A673 (cell line): ENCODE results near the gene SPRING1.

ENCODE experiments used
- EZH2 ChIP-seq: fragments of 200-600 bp; sonication (generic); IDR thresholded peaks from 2 replicates; pipeline ENCODE4 v1.6.1; 2017; ENCODE audit warnings: borderline replicate concordance, low read depth, mild to moderate bottlenecking, mixed read lengths, antibody characterized with exemption, low read length; ENCODE audit not compliant: poor library complexity, severe bottlenecking
- TF ChIP-seq, protein P1 (sequence below): fragments of 300-800, 200-600 bp; sonication (generic); conservative IDR thresholded peaks from 2 replicates; pipeline ENCODE4 v1.5.1; 2017; ENCODE audit warnings: low read depth, mild to moderate bottlenecking, antibody characterized with exemption, low read length, moderate library complexity, mixed read lengths

DNA sequence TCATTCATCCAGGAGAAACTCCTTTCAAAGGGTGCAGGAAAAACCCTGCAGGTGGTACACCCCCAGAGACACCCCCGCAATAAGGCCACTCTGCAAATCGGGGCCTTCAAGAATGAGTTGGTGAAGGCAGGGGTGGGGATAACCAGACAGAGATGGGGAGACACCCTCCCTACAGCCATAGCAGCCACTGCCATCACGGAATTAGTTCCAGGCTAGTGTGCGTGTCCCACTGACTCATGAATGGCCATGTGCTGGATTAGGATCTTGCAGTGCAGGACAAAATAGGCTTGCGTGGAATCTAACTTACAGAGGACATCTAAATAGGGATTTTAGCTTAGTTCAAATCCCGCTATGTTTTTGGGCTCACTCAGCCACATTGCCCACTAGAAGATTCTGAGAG lies 37.8 kb downstream of the SPRING1 start:
- TF ChIP-seq, protein P1, sequence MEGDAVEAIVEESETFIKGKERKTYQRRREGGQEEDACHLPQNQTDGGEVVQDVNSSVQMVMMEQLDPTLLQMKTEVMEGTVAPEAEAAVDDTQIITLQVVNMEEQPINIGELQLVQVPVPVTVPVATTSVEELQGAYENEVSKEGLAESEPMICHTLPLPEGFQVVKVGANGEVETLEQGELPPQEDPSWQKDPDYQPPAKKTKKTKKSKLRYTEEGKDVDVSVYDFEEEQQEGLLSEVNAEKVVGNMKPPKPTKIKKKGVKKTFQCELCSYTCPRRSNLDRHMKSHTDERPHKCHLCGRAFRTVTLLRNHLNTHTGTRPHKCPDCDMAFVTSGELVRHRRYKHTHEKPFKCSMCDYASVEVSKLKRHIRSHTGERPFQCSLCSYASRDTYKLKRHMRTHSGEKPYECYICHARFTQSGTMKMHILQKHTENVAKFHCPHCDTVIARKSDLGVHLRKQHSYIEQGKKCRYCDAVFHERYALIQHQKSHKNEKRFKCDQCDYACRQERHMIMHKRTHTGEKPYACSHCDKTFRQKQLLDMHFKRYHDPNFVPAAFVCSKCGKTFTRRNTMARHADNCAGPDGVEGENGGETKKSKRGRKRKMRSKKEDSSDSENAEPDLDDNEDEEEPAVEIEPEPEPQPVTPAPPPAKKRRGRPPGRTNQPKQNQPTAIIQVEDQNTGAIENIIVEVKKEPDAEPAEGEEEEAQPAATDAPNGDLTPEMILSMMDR = no peak
- no peak for TF ChIP-seq EZH2
